Pulmonary artery endothelial cell (primary cell): Measurements from ENCODE around the gene METTL9. TPM values are rescaled to one million over a fixed set of nuclear protein-coding genes. Genes with fewer than 3 reads are reported as not detected.
"Not testable (repeated sequence)": the region's sequence is repeated elsewhere in the genome, so short reads cannot be mapped to it uniquely, and the experiment has no call there.

Source experiments
- DNase-seq: peaks from one replicate; pipeline ENCODE4 v3.0.0-alpha.2; 2011; ENCODE audit warnings: low read depth, low spot score
- total RNA-seq: library from RNA; depleted of rRNA; stranded (reverse); fragments of >200 nt; gene quantifications from 2 replicates; pipeline ENCODE4 v1.2.3, GENCODE V29; 2014

Gene METTL9
- total RNA-seq, 1 donor from 2014 or later = 193 TPM

DNA sequence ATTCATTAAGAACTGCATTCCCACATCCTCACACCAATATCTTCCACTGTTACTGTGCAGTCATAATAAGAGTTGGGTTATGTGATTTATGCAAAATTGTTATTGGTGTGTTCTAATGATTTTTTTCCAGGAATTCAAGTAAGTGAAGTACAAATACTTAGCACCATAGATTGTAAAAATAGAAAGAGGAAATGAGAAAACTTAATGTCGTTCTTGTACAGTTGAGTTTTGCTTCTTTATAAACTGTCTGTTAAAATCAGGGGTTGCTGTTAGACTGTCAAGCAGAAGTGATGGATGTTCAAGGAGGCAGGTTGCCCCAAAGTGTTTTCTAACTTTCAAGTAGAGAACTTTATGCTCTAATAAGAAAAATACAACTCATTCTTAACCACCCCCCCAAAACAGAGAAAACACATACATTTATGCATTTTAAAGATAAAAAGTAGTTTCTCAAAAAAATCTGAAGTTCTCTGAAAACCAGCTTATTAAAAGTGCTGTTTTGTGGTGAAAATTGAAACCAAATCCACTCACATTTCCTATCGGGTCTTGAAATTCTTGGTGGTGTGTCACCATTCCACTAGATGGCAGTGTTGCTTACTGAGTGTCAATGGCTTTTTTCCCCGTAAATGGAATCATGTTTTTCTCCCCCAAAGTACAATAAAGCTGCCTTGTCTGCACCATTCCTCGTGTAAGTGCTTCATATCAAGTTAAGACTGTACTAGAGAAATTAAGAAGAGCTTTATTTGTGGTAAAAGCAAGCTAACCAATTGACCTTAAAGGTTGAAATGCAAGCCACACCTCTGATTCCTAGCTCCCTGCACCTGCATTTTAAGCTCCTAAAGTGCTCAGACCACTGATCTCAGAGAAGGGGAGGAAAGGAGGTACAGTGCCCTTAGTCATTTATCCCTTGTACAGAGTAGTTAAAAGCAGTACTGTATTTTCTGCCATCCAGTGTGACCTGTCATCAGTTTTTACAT, 57.7 kb downstream of the METTL9 start:
- no peak for DNase-seq

DNA sequence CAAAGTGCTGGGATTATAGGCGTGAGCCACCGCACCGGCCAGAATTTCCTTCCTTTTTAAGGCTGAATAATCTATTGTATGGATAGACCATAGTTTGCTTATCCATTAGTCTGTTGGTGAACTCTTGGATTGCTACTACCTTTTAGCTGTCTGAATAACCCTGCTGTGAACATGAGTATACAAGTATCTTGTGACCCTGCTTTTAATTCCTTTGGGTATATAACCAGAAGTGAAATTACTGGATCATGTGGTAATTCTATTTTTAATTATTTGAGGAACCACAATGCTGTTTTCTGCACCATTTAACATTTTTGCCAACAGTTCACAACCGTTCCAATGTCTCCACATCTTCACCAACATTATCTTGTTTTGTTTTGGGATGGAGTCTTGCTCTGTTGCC, 59.7 kb downstream of the METTL9 start:
- DNase-seq = no peak

DNA sequence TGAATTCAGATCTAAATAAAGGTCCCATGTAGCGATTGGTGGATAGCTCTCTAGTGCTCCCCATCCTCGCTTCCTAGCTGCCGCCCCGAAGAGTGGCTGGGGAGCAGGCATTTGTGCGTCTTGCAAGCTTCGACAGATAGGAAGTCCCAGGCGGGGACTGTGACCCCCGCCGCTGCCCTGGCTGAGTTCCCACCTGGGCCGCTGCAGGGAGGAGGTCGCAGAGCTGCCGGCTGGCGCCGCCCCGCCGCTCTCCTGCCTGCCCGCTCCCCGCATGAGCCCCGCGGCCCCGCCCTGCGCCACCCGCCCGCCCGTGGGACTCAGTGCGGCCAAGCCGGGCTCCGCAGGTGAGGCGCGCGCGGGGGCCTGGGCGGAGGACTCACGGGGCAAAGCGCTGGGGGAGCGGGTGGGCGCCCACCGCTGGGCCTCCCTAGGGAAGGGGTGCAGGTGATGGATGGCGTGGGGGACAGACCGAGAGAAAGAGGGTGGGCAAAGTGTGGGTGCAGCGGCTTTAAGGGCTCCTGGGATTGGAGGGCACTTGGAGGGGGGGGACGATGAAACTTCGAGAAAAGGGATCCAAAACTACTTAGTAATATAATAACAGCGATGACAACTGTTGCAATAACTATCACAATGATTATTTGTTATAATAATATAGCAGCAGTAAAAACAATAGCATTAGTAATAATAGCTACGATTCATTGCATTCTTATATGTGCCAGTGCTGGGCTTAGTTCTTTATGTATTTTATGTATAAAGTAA, 64.7 kb downstream of the METTL9 start, which contains the start of gene OTOA:
TSS of gene OTOA (plus strand) at position 80 of the 759 bp plus-strand sequence. CDS start 14,547 bp downstream, outside the sequence.
- no peak for DNase-seq

DNA sequence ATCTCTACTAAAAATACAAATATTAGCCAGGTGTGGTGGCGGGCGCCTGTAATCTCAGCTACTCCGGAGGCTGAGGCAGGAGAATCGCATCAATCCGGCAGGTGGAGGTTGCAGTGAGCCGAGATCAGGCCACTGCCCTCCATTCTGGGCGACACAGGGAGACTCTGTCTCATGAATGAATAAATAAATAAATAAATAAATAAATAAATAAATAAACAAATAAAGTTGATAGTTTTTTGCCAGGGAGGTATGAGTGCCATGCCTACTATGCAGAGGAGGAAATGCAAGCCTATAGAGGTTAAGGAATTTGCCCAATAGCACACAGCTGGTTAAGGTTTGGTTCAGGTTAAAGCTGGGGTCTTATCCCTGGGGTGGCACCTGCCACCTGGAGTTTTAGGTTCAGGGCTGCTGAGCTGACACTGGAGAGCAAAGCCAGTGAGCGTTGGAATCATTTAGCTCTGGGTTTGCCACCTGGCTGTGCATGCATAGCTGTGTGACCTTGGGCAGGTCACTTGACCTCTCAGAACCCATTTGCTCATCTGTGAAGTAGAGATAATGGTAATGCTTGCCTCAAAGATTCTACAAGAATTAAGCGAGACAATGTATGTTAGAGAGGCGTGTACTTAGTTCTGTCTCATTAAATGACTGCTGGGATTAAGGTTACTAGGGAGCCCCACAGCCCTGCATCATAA, 65.6 kb downstream of the METTL9 start:
- no peak for DNase-seq

DNA sequence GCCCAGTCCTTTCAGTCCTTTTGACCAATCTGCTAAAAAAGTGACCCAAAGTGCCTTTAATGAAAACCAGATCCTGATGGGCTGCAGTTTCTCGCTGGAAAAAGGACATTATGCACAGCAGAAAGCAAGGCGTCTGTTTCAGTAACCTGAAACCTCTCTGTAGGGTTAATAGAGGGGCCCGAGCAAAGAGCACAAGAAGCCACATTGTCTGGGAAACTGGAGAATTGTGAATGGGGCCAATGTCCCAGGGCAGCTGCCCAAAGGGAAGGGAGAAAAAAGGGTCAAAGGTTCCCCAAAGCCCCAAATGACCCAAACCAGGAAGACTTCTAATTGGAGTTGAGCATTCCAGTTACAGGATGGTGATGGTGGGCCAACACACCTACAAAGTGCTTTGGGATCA, 67.4 kb downstream of the METTL9 start:
- no peak for DNase-seq

DNA sequence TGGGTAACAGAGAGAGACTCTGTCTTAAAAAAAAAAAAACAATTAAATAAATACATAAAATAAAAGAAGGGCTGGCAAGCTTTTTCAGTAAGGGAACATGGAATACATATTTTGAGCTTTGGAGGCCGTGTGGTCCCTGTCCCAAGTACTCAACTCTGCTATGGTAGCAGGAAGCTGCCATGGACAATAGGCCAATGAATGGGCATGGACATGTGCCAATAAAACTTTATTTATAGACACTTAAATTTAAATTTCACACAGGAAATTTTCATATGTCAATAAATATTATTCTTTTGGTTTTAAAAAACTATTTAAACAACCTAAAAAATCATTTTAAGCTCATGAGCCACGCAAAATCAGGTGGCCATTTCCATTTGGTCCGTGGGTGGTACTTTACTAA, 68.2 kb downstream of the METTL9 start:
- no peak for DNase-seq

DNA sequence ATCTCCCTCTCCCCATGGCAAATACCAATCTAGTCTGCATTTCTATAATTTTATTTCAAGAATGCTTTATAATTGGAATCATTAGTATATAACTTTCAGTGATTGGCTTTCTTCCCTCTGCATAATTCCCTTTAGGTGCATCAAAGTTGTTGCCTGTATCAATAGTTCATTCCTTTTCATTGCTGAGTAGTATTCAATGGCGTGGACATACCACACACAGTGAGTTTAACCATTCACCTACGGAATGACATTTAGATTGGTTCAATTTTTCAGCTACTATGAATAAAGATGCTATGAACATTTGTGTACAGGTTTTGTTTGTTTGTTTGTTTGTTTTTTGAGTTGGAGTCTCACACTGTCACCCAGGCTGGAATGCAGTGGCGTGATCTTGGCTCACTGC, 74.1 kb downstream of the METTL9 start:
- DNase-seq = no peak

DNA sequence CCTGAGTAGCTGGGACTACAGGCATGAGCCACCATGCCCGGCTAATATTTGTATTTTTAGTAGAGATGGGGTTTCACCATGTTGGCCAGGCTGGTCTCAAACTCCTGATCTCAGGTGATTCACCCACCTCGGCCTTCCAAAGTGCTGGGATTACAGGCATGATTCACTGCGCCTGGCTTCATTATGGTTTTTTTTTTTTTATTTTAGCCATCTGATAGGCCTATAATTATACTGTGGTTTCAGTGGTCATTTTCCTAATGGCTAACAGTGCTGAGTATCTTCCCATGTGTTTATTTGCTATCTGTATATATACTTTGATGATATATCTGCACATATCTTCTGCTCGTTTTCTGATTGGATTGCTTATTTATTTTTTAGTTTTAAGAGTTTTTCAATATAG, 75.1 kb downstream of the METTL9 start:
- not testable (repeated sequence) for DNase-seq

DNA sequence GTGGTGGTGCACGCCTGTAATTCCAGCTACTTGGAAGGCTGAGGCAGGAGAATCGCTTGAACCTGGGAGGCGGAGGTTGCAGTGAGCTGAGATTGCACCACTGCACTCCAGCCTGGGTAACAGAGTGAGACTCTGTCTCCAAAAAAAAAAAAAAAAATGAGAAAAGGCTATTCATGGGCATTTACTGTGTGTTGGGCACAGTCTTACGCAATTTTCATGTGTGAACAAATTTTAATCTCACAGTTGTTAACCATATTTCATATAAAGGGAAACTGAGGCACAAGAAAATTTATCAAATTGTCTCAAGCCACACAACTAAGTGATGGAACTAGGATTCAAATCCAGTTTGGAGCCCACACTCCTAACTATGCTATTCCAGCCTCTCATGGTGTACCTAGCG, 81.3 kb downstream of the METTL9 start:
- DNase-seq = not testable (repeated sequence)

DNA sequence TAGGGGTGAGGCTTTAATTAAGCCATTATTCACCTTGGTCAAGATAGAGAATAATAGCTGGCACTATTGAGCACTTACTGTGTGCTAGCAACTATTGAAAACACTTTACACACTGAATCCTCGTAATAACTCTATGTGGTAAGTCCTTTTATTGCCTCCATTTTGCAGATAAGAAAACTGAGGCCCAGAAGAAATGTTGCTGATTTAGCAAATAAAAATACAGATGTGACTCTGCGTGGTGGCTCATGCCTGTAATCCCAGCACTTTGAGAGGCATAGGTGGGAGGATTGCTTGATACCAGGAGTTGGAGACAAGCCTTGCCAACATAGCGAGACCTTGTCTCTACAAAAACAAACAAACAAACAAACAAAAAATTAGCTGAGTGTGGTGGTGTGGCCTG, 83.8 kb downstream of the METTL9 start:
- DNase-seq = no peak

DNA sequence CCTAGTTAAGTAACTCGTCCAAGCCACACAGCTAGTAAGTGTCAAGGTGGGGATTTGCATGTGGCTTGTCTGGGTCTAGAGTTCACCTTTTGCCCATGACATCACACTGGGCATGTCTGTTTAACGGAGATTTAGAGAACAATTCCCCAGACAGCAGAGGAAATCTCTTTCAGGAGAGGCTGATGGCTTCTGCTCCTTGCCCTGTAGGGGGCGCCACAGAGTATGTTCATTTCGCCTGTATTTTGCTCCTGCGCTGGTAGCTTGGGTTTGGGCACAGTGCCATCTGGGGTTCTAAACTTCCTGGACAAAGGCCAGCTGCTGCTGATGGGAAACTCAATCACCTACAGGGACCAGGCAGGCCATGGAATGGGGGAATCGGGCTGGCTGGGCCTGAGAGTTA, 84.8 kb downstream of the METTL9 start:
- DNase-seq = no peak

DNA sequence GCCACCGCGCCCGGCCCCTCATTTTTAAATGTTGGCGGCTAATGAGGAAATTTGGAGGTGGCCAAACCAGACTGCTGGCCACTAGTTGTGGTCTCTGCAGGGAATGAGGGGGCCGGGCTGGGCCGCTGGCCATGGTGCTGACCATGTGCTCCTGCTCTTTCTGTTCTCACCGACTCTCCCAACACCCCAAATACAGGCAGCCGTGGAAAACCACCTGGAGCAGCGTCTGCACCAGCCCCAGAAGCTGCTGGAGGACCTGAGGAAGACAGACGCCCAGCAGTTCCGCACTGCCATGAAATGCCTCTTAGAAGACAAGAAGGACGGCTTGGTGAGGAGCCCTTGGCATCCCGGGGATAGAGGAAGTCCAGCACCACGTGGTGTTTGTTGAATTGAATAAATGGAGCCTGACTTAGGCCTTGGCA, 85.7 kb downstream of the METTL9 start:
- DNase-seq = no peak

DNA sequence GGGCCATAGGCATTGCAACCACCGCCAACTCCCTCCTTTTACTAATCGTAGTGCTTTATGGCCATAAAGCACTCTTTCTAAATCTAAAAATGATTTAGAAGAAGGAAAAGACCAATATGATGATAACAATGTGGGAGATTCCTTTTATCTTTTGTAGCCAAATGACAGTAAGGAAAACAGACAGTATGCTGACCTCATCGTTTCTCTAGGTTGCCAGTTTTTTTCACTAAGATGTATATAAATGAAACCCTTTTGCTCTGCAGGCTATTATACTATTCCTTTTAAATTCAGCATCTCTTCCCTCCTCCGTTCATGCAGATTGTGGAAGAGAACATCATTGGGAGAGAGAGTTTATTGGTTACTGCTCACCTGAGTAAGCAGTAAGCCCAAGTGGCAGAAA, 89.7 kb downstream of the METTL9 start:
- no peak for DNase-seq

DNA sequence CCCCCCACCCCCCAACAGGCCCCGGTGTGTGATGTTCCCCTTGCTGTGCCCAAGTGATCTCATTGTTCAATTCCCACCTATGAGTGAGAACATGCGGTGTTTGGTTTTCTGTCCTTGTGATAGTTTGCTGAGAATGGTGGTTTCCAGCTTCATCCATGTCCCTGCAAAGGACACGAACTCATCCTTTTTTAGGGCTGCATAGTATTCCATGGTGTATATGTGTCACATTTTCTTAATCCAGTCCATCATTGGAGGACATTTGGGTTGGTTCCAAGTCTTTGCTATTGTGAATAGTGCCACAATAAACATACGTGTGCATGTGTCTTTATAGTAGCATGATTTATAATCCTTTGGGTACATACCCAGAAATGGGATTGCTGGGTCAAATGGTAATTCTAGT, 91.6 kb downstream of the METTL9 start:
- not testable (repeated sequence) for DNase-seq

DNA sequence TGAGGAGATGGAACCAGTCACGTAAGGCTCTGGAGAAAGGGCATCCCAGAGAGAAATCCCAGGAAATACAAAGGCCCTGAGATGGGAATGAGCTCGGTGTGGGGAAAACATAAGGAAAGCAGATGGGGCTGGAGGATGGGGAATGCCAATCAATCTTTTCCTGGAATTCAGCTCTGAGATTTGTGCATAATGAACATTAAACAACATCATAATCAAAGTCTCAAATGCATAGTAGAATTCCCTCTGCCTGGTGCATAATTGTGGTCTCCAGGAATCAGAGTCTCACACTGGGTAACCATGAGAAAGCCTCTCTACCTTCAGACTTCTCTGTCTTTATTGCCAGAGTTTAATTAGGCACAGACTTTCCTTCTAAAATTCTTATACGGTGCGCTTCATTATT, 95.2 kb downstream of the METTL9 start:
- no peak for DNase-seq

DNA sequence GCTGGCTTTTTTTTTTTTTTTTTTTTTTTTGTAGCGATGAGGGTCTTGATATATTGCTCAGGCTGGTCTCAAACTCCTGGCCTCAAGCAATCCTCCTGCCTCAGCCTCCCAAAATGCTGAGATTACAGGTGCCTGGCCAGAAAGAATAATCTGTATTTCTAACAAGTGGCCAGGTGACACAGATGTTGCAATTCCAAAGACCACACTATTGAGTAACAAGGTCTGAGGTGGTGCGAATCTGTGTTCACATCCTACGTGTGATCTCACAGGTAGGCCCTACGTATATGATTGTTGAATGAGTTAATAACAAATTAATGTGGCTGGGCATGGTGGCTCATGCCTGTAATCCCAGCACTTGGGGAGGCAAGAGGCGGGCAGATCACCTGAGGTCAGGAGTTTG, 97.7 kb downstream of the METTL9 start:
- no peak for DNase-seq

DNA sequence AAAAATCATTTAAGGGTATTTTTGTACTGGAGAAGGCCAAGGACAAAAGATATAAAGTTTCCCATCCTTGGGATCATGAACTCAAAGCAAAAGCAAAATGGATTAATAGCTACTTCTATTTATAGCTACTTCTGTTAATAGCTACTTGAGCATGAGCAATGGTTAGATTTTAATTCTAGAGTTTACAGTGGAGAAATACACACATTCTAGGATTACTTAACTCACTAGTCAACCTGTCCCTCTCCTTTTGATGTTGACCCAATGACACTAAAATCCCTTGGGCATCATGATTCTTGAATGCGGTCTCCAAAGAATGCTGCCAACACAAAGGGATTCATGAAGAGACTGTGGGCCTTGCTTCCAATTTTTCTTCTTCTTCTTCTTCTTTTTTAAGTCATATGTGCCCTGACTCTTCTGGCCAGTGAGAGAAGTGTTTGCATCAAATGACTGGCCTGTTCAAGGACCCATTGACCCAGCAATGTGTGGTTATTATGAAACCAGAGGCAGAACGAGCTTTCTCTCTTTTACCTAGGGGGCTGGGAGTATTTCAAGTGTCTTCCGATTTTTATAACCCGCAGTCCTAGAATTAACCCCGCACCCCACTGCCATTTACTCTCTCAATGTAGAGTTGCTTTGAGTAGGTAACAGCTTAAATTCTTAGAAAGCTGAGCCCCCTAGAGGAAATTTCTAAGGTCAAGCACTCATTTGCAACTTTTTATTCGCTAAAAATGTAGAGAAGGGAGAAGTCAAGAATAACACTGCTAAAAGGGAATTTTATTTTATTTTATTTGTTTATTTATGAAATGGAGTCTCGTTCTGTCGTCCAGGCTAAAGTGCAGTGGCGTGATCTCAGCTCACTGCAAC, 99.0 kb downstream of the METTL9 start:
- DNase-seq = no peak

DNA sequence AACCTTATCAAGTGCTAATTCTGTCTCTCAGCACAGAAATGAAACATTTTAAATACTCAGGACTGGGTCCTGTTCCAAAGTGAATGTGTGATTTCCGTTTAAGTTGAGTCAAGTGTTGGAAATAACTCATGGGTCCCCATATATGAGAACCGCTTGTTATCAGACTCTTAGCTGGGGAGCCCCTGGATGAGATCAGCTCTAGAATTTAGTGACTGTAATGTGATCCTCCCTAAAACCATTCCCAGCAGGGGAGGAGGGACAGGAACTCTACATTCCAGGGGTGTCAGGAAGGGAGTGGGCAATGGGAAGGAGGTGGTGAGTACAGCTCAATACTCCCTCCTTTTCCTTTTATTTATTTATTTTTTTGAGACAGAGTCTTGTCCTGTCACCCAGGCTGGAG, 101.9 kb downstream of the METTL9 start:
- DNase-seq = no peak

DNA sequence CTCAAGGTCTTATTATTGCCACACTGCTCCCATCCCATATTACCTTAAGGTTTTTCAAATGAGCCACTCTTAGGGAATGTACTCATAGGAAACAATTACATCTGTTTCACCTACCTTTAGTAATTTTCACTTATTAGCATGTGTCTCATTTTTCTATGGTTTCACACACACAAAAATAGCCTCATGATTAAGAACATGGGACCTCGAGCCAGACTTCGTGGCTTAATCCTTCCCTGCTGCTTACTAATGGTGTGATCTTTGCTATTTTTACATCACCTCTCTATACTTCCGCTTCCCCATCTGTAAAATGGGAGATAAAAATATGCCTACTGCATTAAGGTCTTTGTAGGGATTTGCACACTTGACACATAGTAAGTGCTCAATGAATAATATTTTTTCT, 102.9 kb downstream of the METTL9 start:
- no peak for DNase-seq

DNA sequence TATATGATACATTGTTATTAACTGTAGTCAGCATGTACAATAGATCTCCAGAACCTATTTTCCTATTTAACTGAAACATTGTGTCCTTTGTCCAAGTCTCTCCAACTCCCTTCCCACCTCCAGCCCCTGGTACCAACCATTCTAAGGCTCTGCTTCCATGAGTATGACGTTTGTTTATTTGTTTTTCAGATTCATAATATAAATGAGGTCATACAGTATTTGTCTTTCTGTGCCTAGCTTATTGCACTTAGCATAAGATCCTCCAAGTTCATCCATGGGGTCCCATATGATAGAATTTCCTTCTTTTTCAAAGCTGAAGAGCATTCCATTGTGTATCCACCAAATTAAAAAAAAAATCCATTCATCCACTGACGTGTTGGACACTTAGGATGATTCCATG, 103.8 kb downstream of the METTL9 start:
- no peak for DNase-seq
